Heart right ventricle (tissue), 16 donors: ENCODE data around the gene KLF5. TPM values are rescaled to one million over a fixed set of nuclear protein-coding genes. Genes with fewer than 3 reads are reported as not detected.

ENCODE experiments used
- ATAC-seq, 8 donors: fragments of 200-7000 bp; cut with Tn5 transposase; one replicate each; pipeline ENCODE4 v1.9.1; 2020; ENCODE audit warnings: mild to moderate bottlenecking in 8 of 8, moderate library complexity in 8 of 8, moderate number of reproducible peaks in 1 of 8
- DNase-seq, 2 donors: peaks; one replicate each; pipeline ENCODE4 v3.0.0-alpha.2; 2020
- H3K27ac ChIP-seq, 10 donors: fragments of 200-600 bp; sonication (generic) in 2 of 10; one replicate each; pipeline versions ENCODE4 v1.5.0 to v1.8.0; 2020 to 2022; ENCODE audit warnings: mild to moderate bottlenecking in 3 of 10
- H3K27me3 ChIP-seq, 7 donors: fragments of 200-600 bp; one replicate each; pipeline ENCODE4 v1.8.0; 2021 to 2022; ENCODE audit warnings: mild to moderate bottlenecking in 2 of 7
- H3K36me3 ChIP-seq, 9 donors: fragments of 200-600 bp; sonication (generic) in 1 of 9; one replicate each; pipeline versions ENCODE4 v1.5.0 to v1.8.0; 2020 to 2022; ENCODE audit warnings: mild to moderate bottlenecking in 2 of 9
- H3K4me1 ChIP-seq, 9 donors: fragments of 200-600 bp; sonication (generic) in 1 of 9; one replicate each; pipeline versions ENCODE4 v1.5.0 to v1.8.0; 2020 to 2022; ENCODE audit warnings: mild to moderate bottlenecking in 4 of 9
- H3K4me3 ChIP-seq, 10 donors: fragments of 200-600 bp; sonication (generic) in 2 of 10; one replicate each; pipeline versions ENCODE4 v1.5.0 to v1.8.0; 2020 to 2022; ENCODE audit warnings: mild to moderate bottlenecking in 7 of 10, moderate library complexity in 2 of 10
- H3K9me3 ChIP-seq, 11 donors: fragments of 200-600 bp in 10 of 11; sonication (generic) in 2 of 11; one replicate each; pipeline versions ENCODE4 v1.5.0 to v1.8.0; 2013 to 2022; ENCODE audit warnings: mild to moderate bottlenecking in 2 of 11, control low read depth in 1 of 11, moderate library complexity in 1 of 11
- CTCF ChIP-seq, 9 donors: fragments of 200-600 bp; sonication (generic) in 2 of 9; IDR thresholded peaks; one replicate each; pipeline versions ENCODE4 v1.5.0 to v1.8.0; 2021 to 2022; ENCODE audit warnings: antibody characterized with exemption in 9 of 9, mild to moderate bottlenecking in 5 of 9, moderate library complexity in 1 of 9
- WGBS, 2 donors: extraction: QIAGEN DNeasy Blood & Tissue Kit; methylation state at CpG; one replicate each; pipeline ENCODE4 v1.1.7; 2013; ENCODE audit warnings: inconsistent platforms in 1 of 2; 5-methylcytosine and 5-hydroxymethylcytosine counted together
- intact Hi-C, 10 donors: fragments of 100-400 bp; cut with DNase I; formaldehyde crosslinking; loops; one replicate each; pipeline versions ENCODE4 v1.11.1 to v1.14.2; 2022
- polyA plus RNA-seq, 2 donors: library from polyadenylated mRNA; stranded (reverse); fragments of 200-250 nt; gene quantifications; one replicate each; pipeline ENCODE4 v1.2.3, GENCODE V29; 2013
- total RNA-seq, 10 donors: library from RNA; stranded (reverse); fragmentation: NEBNext Ultra II Directional in 3 of 10; extraction: Animal tissue kit (Norgen Biotek cat#: 25700) in 3 of 10; gene quantifications; one replicate each; pipeline versions ENCODE4 v1.2.1 to v1.2.4, GENCODE V29; 2021 to 2023
- donor health status: Arrhythmogenic right ventricular cardiomyopathy.
- donor health status: ischemic (EF 13 %, LVEDD 7.1; RV severe dilation, severe dysfunction).
- donor health status: healthy with polysubstance abuse.
- donor health status: DM: no; HTN: yes; CAD: no.
- donor health status: DM: no; HTN: no; CAD: no.
- donor health status: ischemic (EF 25% LVEDD 6.9; RV normal size, moderate dysfunction).
- donor health status: ischemic (EF 25% LVEDD 5.7; RV mildly dilated, moderate dysfunction).
- donor health status: healthy.
- donor health status: DM: yes; HTN: yes; CAD: no.
- donor health status: Ischemic cardiomyopathy.
- donor health status: ischemic (EF 35%, LVEDD 5.7; RV mildly dilated, moderate dysfunction).
- donor health status: nonischemic (EF 11% LVEDD 7.7; RV severe dilation, severe dysfunction).
- donor health status: DM: yes; HTN: yes; CAD: no.
- donor health status: PGD.
- donor health status: ischemic (EF 29% LVEDD 5.4; RV normal size, mild dysfunction).
- donor health status: nonischemic (EF 23%, LVEDD 6.1; RV moderate dilation, normal function).

Gene KLF5
- total and polyA plus RNA-seq, 12 donors: 0.83 to 4.7 (median 2.8) TPM

- H3K27ac ChIP-seq: no peak overlapping the region
- ATAC-seq (no peak), DNase-seq (no peak)
- no peaks in the 10 kb centered on the region for H3K9me3 ChIP-seq
- intact Hi-C loops: no loop called here
- H3K27me3 ChIP-seq: peaks cover 0 to 6% (median 0%) of the 10 kb centered on the region in 7 donors
- H3K4me3 ChIP-seq: no peak overlapping the region
- 89 to 91% methylated on average over 5 of the region's 5 CpGs for WGBS, 2 donors
- no peak for TF ChIP-seq CTCF (IDR thresholded peaks at IDR 0.05)
- no peaks in the 10 kb centered on the region for H3K4me1 ChIP-seq
- no peaks in the 10 kb centered on the region for H3K36me3 ChIP-seq
Measured at GRCh38 chr13:73110814-73111213, 52.0 kb downstream of the KLF5 start.

- Histone ChIP-seq H3K27ac (no peak overlapping the region), H3K4me3 (no peak overlapping the region), H3K9me3 (no peaks in the 10 kb centered on the region), H3K4me1 (no peaks in the 10 kb centered on the region), H3K27me3 (peaks cover 0 to 6% (median 0%) of the 10 kb centered on the region in 7 donors), H3K36me3 (no peaks in the 10 kb centered on the region)
- no peak for TF ChIP-seq CTCF (IDR thresholded peaks at IDR 0.05)
- ATAC-seq (no peak), DNase-seq (no peak)
- intact Hi-C loops: no loop called here
- 61 to 63% methylated on average over 3 of the region's 3 CpGs for WGBS, 2 donors
Measured at GRCh38 chr13:73111331-73111730, 52.5 kb downstream of the KLF5 start.

GRCh38 chr13:73119612-73120011, 60.8 kb downstream of the KLF5 start:
- Histone ChIP-seq H3K4me3 (no peak overlapping the region), H3K27ac (no peak overlapping the region), H3K27me3 (no peaks in the 10 kb centered on the region), H3K9me3 (no peaks in the 10 kb centered on the region), H3K4me1 (no peaks in the 10 kb centered on the region), H3K36me3 (no peaks in the 10 kb centered on the region)
- ATAC-seq (no peak), DNase-seq (no peak)
- WGBS, 2 donors: 96% methylated on average over 3 of the region's 3 CpGs
- intact Hi-C loops: no loop called here
- no peak for TF ChIP-seq CTCF (IDR thresholded peaks at IDR 0.05)
